Erythroblast (primary cell): ENCODE data around the gene IL17A.

Experiments used
- GATA1 ChIP-seq: IDR thresholded peaks from 2 replicates; pipeline ENCODE4 v1.6.1; 2011; ENCODE audit warnings: low read depth, mild to moderate bottlenecking, control low read depth, low read length, moderate library complexity
- POLR2A ChIP-seq: IDR thresholded peaks from 2 replicates; pipeline ENCODE4 v1.6.1; 2011; ENCODE audit warnings: mild to moderate bottlenecking, low read length

DNA sequence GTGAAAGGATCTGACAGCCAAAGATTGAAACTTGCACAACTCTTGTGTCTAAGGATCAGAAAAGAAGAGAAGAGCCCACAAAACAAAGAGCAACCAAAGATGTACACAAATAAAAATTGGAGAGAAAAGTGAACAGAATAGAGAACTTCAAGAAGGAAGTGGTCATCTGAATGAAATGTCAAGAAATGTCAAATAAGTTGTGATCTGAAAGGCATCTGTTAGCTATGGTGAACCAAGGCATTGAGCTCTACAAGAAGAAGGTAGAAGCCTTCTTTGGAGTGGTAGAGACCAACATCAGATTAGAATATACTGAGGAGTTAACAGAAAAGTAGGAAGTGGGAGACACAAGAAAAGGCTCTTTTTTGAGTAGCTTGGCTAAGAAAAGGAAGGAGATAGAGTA lies 29.6 kb downstream of the IL17A start:
- TF ChIP-seq POLR2A (no peak), GATA1 (no peak)
